Stomach (tissue), 4 donors: ENCODE measurements around the gene GTF3C2.

Source experiments
- EP300 ChIP-seq: sonication (generic); formaldehyde crosslinking; IDR thresholded peaks from one replicate; pipeline ENCODE4 v1.6.1; 2017; ENCODE audit warnings: antibody characterized with exemption
- POLR2A ChIP-seq, 4 donors: fragments of 450-650 bp; IDR thresholded peaks; one replicate each; pipeline ENCODE4 v1.6.1; 2016; ENCODE audit warnings: antibody characterized with exemption in 4 of 4, control low read depth in 2 of 4, mild to moderate bottlenecking in 1 of 4, moderate library complexity in 1 of 4
- POLR2AphosphoS5 ChIP-seq, 3 donors: sonication (generic); formaldehyde crosslinking; IDR thresholded peaks; one replicate each; pipeline ENCODE4 v1.6.1; 2016; ENCODE audit warnings: antibody characterized with exemption in 3 of 3
- TF ChIP-seq, protein P1 (sequence below), 7 experiments: fragments of 450-650 bp in 4 of 7; fragments of 200-600 bp in 3 of 7; sonication (generic) in 3 of 7; IDR thresholded peaks; one replicate each; pipeline ENCODE4 v1.5.1; 2016 to 2019; ENCODE audit warnings: antibody characterized with exemption in 7 of 7, control low read depth in 2 of 7, mild to moderate bottlenecking in 1 of 7

DNA sequence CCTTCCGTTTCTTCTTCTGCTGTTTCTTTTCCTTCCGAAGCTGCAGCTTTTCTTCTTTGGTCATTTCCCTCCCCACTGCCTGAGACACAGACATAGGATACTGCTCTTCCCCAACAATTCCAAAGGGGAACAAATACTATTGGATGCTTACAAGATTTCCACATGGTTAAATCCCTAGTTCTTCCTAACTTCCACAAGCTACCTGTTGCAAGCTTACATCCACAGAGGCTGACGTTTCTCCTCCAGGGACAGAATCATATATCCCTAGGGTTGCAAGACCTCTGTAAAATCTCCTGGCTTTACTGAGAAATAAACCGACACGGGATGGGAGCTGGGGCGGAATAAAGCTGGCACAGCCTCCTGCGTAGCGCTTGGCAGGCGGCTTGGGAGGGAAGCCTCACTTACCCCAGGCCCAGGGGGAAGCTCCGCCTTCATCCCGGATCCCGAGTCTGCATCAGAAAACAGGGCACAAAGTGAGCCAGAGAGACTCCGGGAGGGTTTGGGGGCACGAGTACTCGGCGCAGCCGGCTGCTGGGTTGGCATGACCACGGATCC lies 13.0 kb upstream of the GTF3C2 start:
- TF ChIP-seq, protein P1, sequence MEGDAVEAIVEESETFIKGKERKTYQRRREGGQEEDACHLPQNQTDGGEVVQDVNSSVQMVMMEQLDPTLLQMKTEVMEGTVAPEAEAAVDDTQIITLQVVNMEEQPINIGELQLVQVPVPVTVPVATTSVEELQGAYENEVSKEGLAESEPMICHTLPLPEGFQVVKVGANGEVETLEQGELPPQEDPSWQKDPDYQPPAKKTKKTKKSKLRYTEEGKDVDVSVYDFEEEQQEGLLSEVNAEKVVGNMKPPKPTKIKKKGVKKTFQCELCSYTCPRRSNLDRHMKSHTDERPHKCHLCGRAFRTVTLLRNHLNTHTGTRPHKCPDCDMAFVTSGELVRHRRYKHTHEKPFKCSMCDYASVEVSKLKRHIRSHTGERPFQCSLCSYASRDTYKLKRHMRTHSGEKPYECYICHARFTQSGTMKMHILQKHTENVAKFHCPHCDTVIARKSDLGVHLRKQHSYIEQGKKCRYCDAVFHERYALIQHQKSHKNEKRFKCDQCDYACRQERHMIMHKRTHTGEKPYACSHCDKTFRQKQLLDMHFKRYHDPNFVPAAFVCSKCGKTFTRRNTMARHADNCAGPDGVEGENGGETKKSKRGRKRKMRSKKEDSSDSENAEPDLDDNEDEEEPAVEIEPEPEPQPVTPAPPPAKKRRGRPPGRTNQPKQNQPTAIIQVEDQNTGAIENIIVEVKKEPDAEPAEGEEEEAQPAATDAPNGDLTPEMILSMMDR (IDR thresholded peaks at IDR 0.05) = peak in 1 of 7 experiments; percentile 7
- TF ChIP-seq EP300 (no peak), POLR2AphosphoS5 (IDR thresholded peaks at IDR 0.05) (no peak), POLR2A (IDR thresholded peaks at IDR 0.05) (no peak)
